Osteoblast (primary cell): ENCODE measurements around the gene TECRL. TPM values are rescaled to one million over a fixed set of nuclear protein-coding genes. Genes with fewer than 3 reads are reported as not detected.
A peak's percentile ranks its signal among the peaks of the same experiment; 100 is the strongest.

ENCODE experiments used
- DNase-seq: peaks from one replicate; pipeline ENCODE4 v3.0.0; 2011; ENCODE audit warnings: low spot score, mixed read lengths; ENCODE audit not compliant: insufficient read length; ENCODE audit errors: missing footprints
- H2AFZ ChIP-seq: 2 replicates; pipeline ENCODE4 v1.6.0; 2011; ENCODE audit warnings: mild to moderate bottlenecking, low read length
- H3K27ac ChIP-seq: 2 replicates; pipeline ENCODE4 v1.5.1; 2011; ENCODE audit warnings: mild to moderate bottlenecking, low read depth, low read length, moderate library complexity
- H3K27me3 ChIP-seq: 2 replicates; pipeline ENCODE4 v1.6.0; 2012; ENCODE audit warnings: mild to moderate bottlenecking, control low read depth, inconsistent platforms, low read length, moderate library complexity; ENCODE audit not compliant: insufficient read depth
- H3K36me3 ChIP-seq: 2 replicates; pipeline ENCODE4 v1.5.1; 2011; ENCODE audit warnings: mild to moderate bottlenecking, low read length, control low read depth, moderate library complexity; ENCODE audit not compliant: insufficient read depth
- H3K4me1 ChIP-seq: 2 replicates; pipeline ENCODE4 v1.5.1; 2011; ENCODE audit warnings: mild to moderate bottlenecking, low read length, control low read depth, moderate library complexity; ENCODE audit not compliant: insufficient read depth
- H3K4me2 ChIP-seq: 2 replicates; pipeline ENCODE4 v1.6.0; 2011; ENCODE audit warnings: mild to moderate bottlenecking, low read length; ENCODE audit not compliant: insufficient read depth
- H3K4me3 ChIP-seq: fragments of 200-600 bp; sonication (generic); 3 replicates; pipeline ENCODE4 v1.5.1; 2012; ENCODE audit warnings: mild to moderate bottlenecking, low read length, inconsistent platforms; ENCODE audit not compliant: insufficient read depth
- H3K79me2 ChIP-seq: 2 replicates; pipeline ENCODE4 v1.6.0; 2012; ENCODE audit warnings: mild to moderate bottlenecking, low read length, control low read depth, inconsistent platforms; ENCODE audit not compliant: insufficient read depth
- H3K9me3 ChIP-seq: 2 replicates; pipeline ENCODE4 v1.5.1; 2011; ENCODE audit warnings: low read depth, low read length, control low read depth
- H4K20me1 ChIP-seq: 2 replicates; pipeline ENCODE4 v1.6.0; 2012; ENCODE audit warnings: mild to moderate bottlenecking, low read length, control low read depth; ENCODE audit not compliant: insufficient read depth
- total RNA-seq: library from RNA; depleted of rRNA; stranded (reverse); fragments of >200 nt; gene quantifications from 2 replicates; pipeline ENCODE4 v1.2.3, GENCODE V29; 2012
- TF ChIP-seq, protein P1 (sequence below): IDR thresholded peaks from 2 replicates; pipeline ENCODE4 v1.5.1; 2011; ENCODE audit warnings: mild to moderate bottlenecking, low read depth, low read length, moderate library complexity; ENCODE audit errors: extremely low read depth

TECRL gene
- total RNA-seq, 1 donor: not detected

- Histone ChIP-seq H3K36me3 (no peaks in the 10 kb centered on the region), H3K27ac (no peak overlapping the region), H3K4me3 (no peak overlapping the region), H3K79me2 (no peaks in the 10 kb centered on the region), H3K27me3 (no peaks in the 10 kb centered on the region), H3K9me3 (peaks cover 7% of the 10 kb centered on the region), H2AFZ (no peak overlapping the region), H4K20me1 (no peaks in the 10 kb centered on the region), H3K4me2 (no peak overlapping the region), H3K4me1 (no peaks in the 10 kb centered on the region)
- no peak for DNase-seq
- TF ChIP-seq, protein P1, sequence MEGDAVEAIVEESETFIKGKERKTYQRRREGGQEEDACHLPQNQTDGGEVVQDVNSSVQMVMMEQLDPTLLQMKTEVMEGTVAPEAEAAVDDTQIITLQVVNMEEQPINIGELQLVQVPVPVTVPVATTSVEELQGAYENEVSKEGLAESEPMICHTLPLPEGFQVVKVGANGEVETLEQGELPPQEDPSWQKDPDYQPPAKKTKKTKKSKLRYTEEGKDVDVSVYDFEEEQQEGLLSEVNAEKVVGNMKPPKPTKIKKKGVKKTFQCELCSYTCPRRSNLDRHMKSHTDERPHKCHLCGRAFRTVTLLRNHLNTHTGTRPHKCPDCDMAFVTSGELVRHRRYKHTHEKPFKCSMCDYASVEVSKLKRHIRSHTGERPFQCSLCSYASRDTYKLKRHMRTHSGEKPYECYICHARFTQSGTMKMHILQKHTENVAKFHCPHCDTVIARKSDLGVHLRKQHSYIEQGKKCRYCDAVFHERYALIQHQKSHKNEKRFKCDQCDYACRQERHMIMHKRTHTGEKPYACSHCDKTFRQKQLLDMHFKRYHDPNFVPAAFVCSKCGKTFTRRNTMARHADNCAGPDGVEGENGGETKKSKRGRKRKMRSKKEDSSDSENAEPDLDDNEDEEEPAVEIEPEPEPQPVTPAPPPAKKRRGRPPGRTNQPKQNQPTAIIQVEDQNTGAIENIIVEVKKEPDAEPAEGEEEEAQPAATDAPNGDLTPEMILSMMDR: no peak
Measured at GRCh38 chr4:64305565-64306254, 103.5 kb downstream of the TECRL start.

GRCh38 chr4:64272432-64272831, 136.8 kb downstream of the TECRL start:
- H3K27ac ChIP-seq: no peak overlapping the region
- DNase-seq: no peak
- H3K79me2 ChIP-seq: no peaks in the 10 kb centered on the region
- no peaks in the 10 kb centered on the region for H3K27me3 ChIP-seq
- no peaks in the 10 kb centered on the region for H3K4me1 ChIP-seq
- H3K4me2 ChIP-seq: no peak overlapping the region
- TF ChIP-seq, protein P1: no peak
- no peaks in the 10 kb centered on the region for H4K20me1 ChIP-seq
- no peaks in the 10 kb centered on the region for H3K36me3 ChIP-seq
- H2AFZ ChIP-seq: no peak overlapping the region
- peaks cover 4% of the 10 kb centered on the region for H3K9me3 ChIP-seq
- no peak overlapping the region for H3K4me3 ChIP-seq

GRCh38 chr4:64271601-64272081, 137.6 kb downstream of the TECRL start:
- peak; percentile 3 for DNase-seq
- Histone ChIP-seq H3K36me3 (no peaks in the 10 kb centered on the region), H3K4me2 (no peak overlapping the region), H3K79me2 (no peaks in the 10 kb centered on the region), H2AFZ (no peak overlapping the region), H3K27ac (no peak overlapping the region), H3K27me3 (no peaks in the 10 kb centered on the region), H4K20me1 (no peaks in the 10 kb centered on the region), H3K9me3 (peaks cover 4% of the 10 kb centered on the region), H3K4me1 (no peaks in the 10 kb centered on the region), H3K4me3 (no peak overlapping the region)
- TF ChIP-seq, protein P1: no peak

DNA sequence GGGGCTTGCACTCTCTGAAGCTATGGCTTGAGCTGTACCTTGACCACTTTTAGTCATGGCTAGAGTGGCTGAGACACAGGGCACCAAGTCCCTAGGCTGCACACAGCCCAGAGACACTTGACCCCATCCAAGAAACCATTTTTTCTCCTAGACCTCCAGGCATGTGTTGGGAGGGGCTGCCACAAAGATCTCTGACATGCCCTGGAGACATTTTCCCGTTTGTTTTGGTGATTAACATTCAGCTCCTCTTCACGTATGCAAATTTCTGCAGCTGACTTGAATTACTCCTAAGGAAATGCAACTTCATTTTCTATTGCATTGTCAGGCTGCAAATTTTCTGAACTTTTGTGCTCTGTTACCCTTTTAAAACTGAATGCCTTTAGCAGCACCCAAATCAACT, 142.6 kb downstream of the TECRL start:
- no peak overlapping the region for H2AFZ ChIP-seq
- H3K27me3 ChIP-seq: no peaks in the 10 kb centered on the region
- H3K27ac ChIP-seq: no peak overlapping the region
- no peaks in the 10 kb centered on the region for H3K79me2 ChIP-seq
- peaks cover 8% of the 10 kb centered on the region for H3K9me3 ChIP-seq
- DNase-seq: no peak
- H4K20me1 ChIP-seq: no peaks in the 10 kb centered on the region
- TF ChIP-seq, protein P1: no peak
- no peak overlapping the region for H3K4me2 ChIP-seq
- no peak overlapping the region for H3K4me3 ChIP-seq
- H3K36me3 ChIP-seq: no peaks in the 10 kb centered on the region
- no peaks in the 10 kb centered on the region for H3K4me1 ChIP-seq
